ENCODE results near the gene BPHL. TPM values are rescaled to one million over a fixed set of nuclear protein-coding genes. Genes with fewer than 3 reads are reported as not detected.
"Not testable (repeated sequence)": the region's sequence is repeated elsewhere in the genome, so short reads cannot be mapped to it uniquely, and the experiment has no call there.

Gene BPHL
- total and polyA plus RNA-seq, 2 experiments from 2014 or later, result 22.8 to 45.5 TPM

GRCh38 chr6:3077430-3077829, 41.1 kb upstream of the BPHL start:
- Histone ChIP-seq H3K9me2 (ENCODE audit: insufficient read depth) (no peaks in the 10 kb centered on the region), H3K27ac (ENCODE audit: low read depth) (peak overlapping the region; percentile 45), H3K79me2 (replicated peaks; ENCODE audit: insufficient read depth) (peaks cover 33% of the 10 kb centered on the region), H2AFZ (no peak overlapping the region), H3K36me3 (ENCODE audit: insufficient read depth) (peaks cover 25% of the 10 kb centered on the region), H3K4me3 (no peak overlapping the region), H3K4me2 (no peak overlapping the region), H3F3A (replicated peaks; ENCODE audit: low read depth) (peaks cover 8% of the 10 kb centered on the region), H3K27me3 (ENCODE audit: insufficient read depth) (no peaks in the 10 kb centered on the region), H4K20me1 (replicated peaks; ENCODE audit: insufficient read depth) (no peaks in the 10 kb centered on the region), H3K4me1 (ENCODE audit: insufficient read depth) (peaks cover 20% of the 10 kb centered on the region)
- 0 out of 2 replicates have a peak overlapping the region, but pooled peaks have one; percentile 15 for H3K27ac Mint-ChIP-seq
- TF ChIP-seq EZH2 (IDR thresholded peaks at IDR 0.05; ENCODE audit: low read depth, unreplicated experiment), result no peak
- no peak for TF ChIP-seq POLR2AphosphoS5 (IDR thresholded peaks at IDR 0.05; ENCODE audit: low read depth)
- TF ChIP-seq EZH2phosphoT487 (IDR thresholded peaks at IDR 0.05; ENCODE audit: unreplicated experiment), result no peak
- TF ChIP-seq ETS1 (IDR thresholded peaks at IDR 0.05), result no peak
- DNase-seq (ENCODE audit: low spot score), result no peak
- H3K4me3 Mint-ChIP-seq, result no peak overlapping the region
- peaks cover 17% of the 10 kb centered on the region for H3K27me3 Mint-ChIP-seq (ENCODE audit: insufficient read depth, low read depth, poor library complexity)
- H3K4me1 Mint-ChIP-seq, result peaks cover 44% of the 10 kb centered on the region
- H3K36me3 Mint-ChIP-seq (ENCODE audit: low read depth), result peaks cover 70% of the 10 kb centered on the region
- H3K9me3 Mint-ChIP-seq, result peaks cover 5% of the 10 kb centered on the region; the same call in 2 of the 3 replicates
- no peak for ATAC-seq

GRCh38 chr6:3078952-3079351, 39.6 kb upstream of the BPHL start:
- not testable (repeated sequence) for DNase-seq (ENCODE audit: low spot score); H3K4me3 ChIP-seq; H2AFZ ChIP-seq; H3K27ac Mint-ChIP-seq; H3K9me3 Mint-ChIP-seq; H3K4me3 Mint-ChIP-seq; H4K20me1 ChIP-seq (replicated peaks; ENCODE audit: insufficient read depth); ATAC-seq; H3K27me3 ChIP-seq (ENCODE audit: insufficient read depth); H3K4me2 ChIP-seq; H3K27ac ChIP-seq (ENCODE audit: low read depth); H3K9me2 ChIP-seq (ENCODE audit: insufficient read depth)
- peaks cover 36% of the 10 kb centered on the region for H3K36me3 ChIP-seq (ENCODE audit: insufficient read depth)
- H3K4me1 Mint-ChIP-seq, result peaks cover 33% of the 10 kb centered on the region
- peaks cover 17% of the 10 kb centered on the region for H3K79me2 ChIP-seq (replicated peaks; ENCODE audit: insufficient read depth)
- H3K27me3 Mint-ChIP-seq (ENCODE audit: insufficient read depth, low read depth, poor library complexity), result peaks cover 15% of the 10 kb centered on the region
- peaks cover 12% of the 10 kb centered on the region for H3F3A ChIP-seq (replicated peaks; ENCODE audit: low read depth)
- peaks cover 12% of the 10 kb centered on the region for H3K4me1 ChIP-seq (ENCODE audit: insufficient read depth)
- peaks cover 76% of the 10 kb centered on the region for H3K36me3 Mint-ChIP-seq (ENCODE audit: low read depth)

- Histone ChIP-seq H3K4me1 (ENCODE audit: insufficient read depth) (peaks cover 8% of the 10 kb centered on the region), H4K20me1 (replicated peaks; ENCODE audit: insufficient read depth) (no peaks in the 10 kb centered on the region), H3K27me3 (ENCODE audit: insufficient read depth) (no peaks in the 10 kb centered on the region), H3K27ac (ENCODE audit: low read depth) (no peak overlapping the region), H3K4me2 (no peak overlapping the region), H3K36me3 (ENCODE audit: insufficient read depth) (peaks cover 42% of the 10 kb centered on the region), H3K9me2 (ENCODE audit: insufficient read depth) (no peaks in the 10 kb centered on the region), H2AFZ (no peak overlapping the region), H3F3A (replicated peaks; ENCODE audit: low read depth) (peaks cover 12% of the 10 kb centered on the region), H3K4me3 (no peak overlapping the region), H3K79me2 (replicated peaks; ENCODE audit: insufficient read depth) (peaks cover 16% of the 10 kb centered on the region)
- ATAC-seq (no peak), DNase-seq (ENCODE audit: low spot score) (no peak)
- peaks cover 29% of the 10 kb centered on the region for H3K4me1 Mint-ChIP-seq
- peaks cover 16% of the 10 kb centered on the region for H3K9me3 Mint-ChIP-seq
- H3K27me3 Mint-ChIP-seq (ENCODE audit: insufficient read depth, low read depth, poor library complexity), result peaks cover 14% of the 10 kb centered on the region
- no peak overlapping the region for H3K27ac Mint-ChIP-seq
- H3K4me3 Mint-ChIP-seq, result no peak overlapping the region
- peaks cover 82% of the 10 kb centered on the region for H3K36me3 Mint-ChIP-seq (ENCODE audit: low read depth)
- no peak for TF ChIP-seq CTCF (conservative IDR thresholded peaks at IDR 0.05; ENCODE audit: low read depth in 2 of 2)
- TF ChIP-seq POLR2AphosphoS5 (IDR thresholded peaks at IDR 0.05; ENCODE audit: low read depth), result no peak
- no peak for TF ChIP-seq REST (IDR thresholded peaks at IDR 0.05; ENCODE audit: unreplicated experiment)
These were observed 38.8 kb upstream of the BPHL start for GRCh38 chr6:3079682-3080081.
